ENCODE results near the gene GBGT1. TPM values are rescaled to one million over a fixed set of nuclear protein-coding genes. Genes with fewer than 3 reads are reported as not detected.

Gene GBGT1
- polyA plus RNA-seq, 1 of the 3 experiments (the other 2 are of a cell fraction), result 0.51 TPM

DNA sequence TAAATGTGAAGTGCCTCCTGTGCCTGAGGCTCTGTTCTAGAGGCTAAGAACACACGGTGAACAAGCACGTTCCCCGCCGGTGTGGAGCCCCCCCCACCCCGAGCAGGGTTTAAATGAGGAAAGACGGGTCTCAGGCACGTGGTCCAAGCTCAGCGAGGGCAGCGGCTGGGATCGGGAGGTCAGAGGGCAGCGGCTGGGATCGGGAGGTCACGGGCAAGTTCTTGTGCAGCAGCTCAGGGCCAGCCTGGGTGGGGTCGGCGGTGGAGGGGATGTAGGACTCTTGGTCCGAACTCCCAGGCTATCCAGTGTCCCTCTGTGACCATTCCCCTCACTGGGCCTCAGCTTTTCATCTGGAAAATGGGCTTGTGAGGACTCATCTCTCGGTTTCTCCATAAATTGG is 2.7 kb upstream of the GBGT1 start:
- WGBS (ENCODE audit: low lambda C conversion rate), result 64% methylated on average over 16 of the region's 17 CpGs
- no peaks in the 10 kb centered on the region for H3K36me3 ChIP-seq (replicated peaks in 1 of 2; ENCODE audit: control insufficient read depth in 1 of 2, insufficient read depth in 2 of 2, low read length in 1 of 2)
- no peaks in the 10 kb centered on the region for H3K9me3 ChIP-seq
- no peak overlapping the region for H3K27ac ChIP-seq (ENCODE audit: low read depth in 2 of 2, low read length in 1 of 2)
- ChIA-PET CTCF (interaction anchor here (1.7 to 3.2 kb wide), 2 partner anchors 14 to 20 kb away, joined by 6 to 18 read pairs; no protein-coding TSS in a partner anchor), POLR2A (no interaction called here)
- no peaks in the 10 kb centered on the region for H3K79me2 ChIP-seq (ENCODE audit: insufficient read depth)
- no peak for DNase-seq
- H3K9me2 ChIP-seq, result no peaks in the 10 kb centered on the region
- H3K9ac ChIP-seq, result no peak overlapping the region
- no peaks in the 10 kb centered on the region for H3F3A ChIP-seq (replicated peaks; ENCODE audit: insufficient read depth)
- H3K4me2 ChIP-seq, result no peak overlapping the region
- TF ChIP-seq YY1 (IDR thresholded peaks at IDR 0.05; ENCODE audit: low read depth) (no peak), RAD21 (IDR thresholded peaks at IDR 0.05; ENCODE audit: low read length) (no peak), PBX3 (IDR thresholded peaks at IDR 0.05) (no peak), MAX (IDR thresholded peaks at IDR 0.05; ENCODE audit: low read depth) (no peak), TAF1 (IDR thresholded peaks at IDR 0.05; ENCODE audit: borderline replicate concordance, low read depth, low read length) (no peak), TCF12 (IDR thresholded peaks at IDR 0.05) (no peak), SMC3 (IDR thresholded peaks at IDR 0.05; ENCODE audit: low read depth, low read length) (no peak)
- TF ChIP-seq, protein P1, sequence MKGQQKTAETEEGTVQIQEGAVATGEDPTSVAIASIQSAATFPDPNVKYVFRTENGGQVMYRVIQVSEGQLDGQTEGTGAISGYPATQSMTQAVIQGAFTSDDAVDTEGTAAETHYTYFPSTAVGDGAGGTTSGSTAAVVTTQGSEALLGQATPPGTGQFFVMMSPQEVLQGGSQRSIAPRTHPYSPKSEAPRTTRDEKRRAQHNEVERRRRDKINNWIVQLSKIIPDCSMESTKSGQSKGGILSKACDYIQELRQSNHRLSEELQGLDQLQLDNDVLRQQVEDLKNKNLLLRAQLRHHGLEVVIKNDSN (IDR thresholded peaks at IDR 0.05; ENCODE audit: borderline replicate concordance, low read depth), result no peak
- H3K4me3 ChIP-seq (ENCODE audit: low read depth in 2 of 2, low read length in 1 of 2), result no peak overlapping the region
- H4K20me1 ChIP-seq (ENCODE audit: insufficient read depth), result no peaks in the 10 kb centered on the region
- no peak overlapping the region for H2AFZ ChIP-seq (ENCODE audit: low read depth)
- no peaks in the 10 kb centered on the region for H3K27me3 ChIP-seq (ENCODE audit: insufficient read depth)
- H3K4me1 ChIP-seq (ENCODE audit: control insufficient read depth in 1 of 2, insufficient read depth in 2 of 2, low read depth in 1 of 2, low read length in 1 of 2), result peaks cover 0 to 5% of the 10 kb centered on the region in 2 experiments; a peak in 1 of 4 replicates

DNA sequence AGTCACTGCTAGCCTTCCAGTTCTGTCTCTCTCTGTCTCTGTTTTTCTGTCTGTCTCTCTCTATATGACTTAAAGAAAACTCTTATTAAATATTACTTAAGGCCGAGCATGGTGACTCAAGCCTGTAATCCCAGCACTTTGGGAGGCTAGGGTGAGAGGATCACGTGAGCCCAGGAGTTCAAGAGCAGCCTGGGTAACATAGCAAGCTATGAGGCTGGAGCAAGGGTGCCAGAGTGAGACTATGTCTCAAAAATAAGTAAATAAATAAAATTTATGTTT is 1.7 kb upstream of the GBGT1 start:
- POLR2A ChIA-PET, result no interaction called here
- 71% methylated on average over 2 of the region's 2 CpGs for WGBS (ENCODE audit: low lambda C conversion rate)
- DNase-seq, result no peak
- Histone ChIP-seq H3K4me1 (ENCODE audit: control insufficient read depth in 1 of 2, insufficient read depth in 2 of 2, low read depth in 1 of 2, low read length in 1 of 2) (peaks cover 0 to 5% of the 10 kb centered on the region in 2 experiments; a peak in 1 of 4 replicates), H3K36me3 (replicated peaks in 1 of 2; ENCODE audit: control insufficient read depth in 1 of 2, insufficient read depth in 2 of 2, low read length in 1 of 2) (no peaks in the 10 kb centered on the region), H3K27ac (ENCODE audit: low read depth in 2 of 2, low read length in 1 of 2) (no peak overlapping the region), H3K79me2 (ENCODE audit: insufficient read depth) (no peaks in the 10 kb centered on the region), H3K4me2 (no peak overlapping the region), H3K9ac (no peak overlapping the region), H3K4me3 (ENCODE audit: low read depth in 2 of 2, low read length in 1 of 2) (no peak overlapping the region), H3K27me3 (ENCODE audit: insufficient read depth) (no peaks in the 10 kb centered on the region), H3K9me2 (no peaks in the 10 kb centered on the region), H3K9me3 (no peaks in the 10 kb centered on the region), H4K20me1 (ENCODE audit: insufficient read depth) (no peaks in the 10 kb centered on the region), H2AFZ (ENCODE audit: low read depth) (no peak overlapping the region), H3F3A (replicated peaks; ENCODE audit: insufficient read depth) (no peaks in the 10 kb centered on the region)
- CTCF ChIA-PET, result interaction anchor here (3.2 kb wide), 1 partner anchor 21 kb away, joined by 18 read pairs; no protein-coding TSS in a partner anchor
- TF ChIP-seq MEF2A (IDR thresholded peaks at IDR 0.05; ENCODE audit: borderline replicate concordance, low read depth) (no peak), CHD2 (IDR thresholded peaks at IDR 0.05; ENCODE audit: low read length, partially characterized antibody) (no peak), POLR2AphosphoS5 (IDR thresholded peaks at IDR 0.05; ENCODE audit: low read depth, low read length) (no peak), FOSL2 (IDR thresholded peaks at IDR 0.05; ENCODE audit: borderline replicate concordance, low read depth) (no peak), ZBTB33 (IDR thresholded peaks at IDR 0.05; ENCODE audit: borderline replicate concordance, low read depth) (no peak), TAF1 (IDR thresholded peaks at IDR 0.05; ENCODE audit: borderline replicate concordance, low read depth, low read length) (no peak), RAD21 (IDR thresholded peaks at IDR 0.05; ENCODE audit: low read length) (no peak), GATA2 (CRISPR knock-in tag; IDR thresholded peaks at IDR 0.05) (no peak), FOXM1 (IDR thresholded peaks at IDR 0.05; ENCODE audit: low read depth) (no peak), TCF12 (IDR thresholded peaks at IDR 0.05) (no peak), TEAD4 (IDR thresholded peaks at IDR 0.05; ENCODE audit: borderline replicate concordance, insufficient read depth) (no peak), GABPA (IDR thresholded peaks at IDR 0.05; ENCODE audit: low read depth) (no peak), NRF1 (IDR thresholded peaks at IDR 0.05; ENCODE audit: low read depth, low read length) (no peak), SMC3 (IDR thresholded peaks at IDR 0.05; ENCODE audit: low read depth, low read length) (no peak), YY1 (IDR thresholded peaks at IDR 0.05; ENCODE audit: low read depth) (no peak), PBX3 (IDR thresholded peaks at IDR 0.05) (no peak)
- TF ChIP-seq, protein P2, sequence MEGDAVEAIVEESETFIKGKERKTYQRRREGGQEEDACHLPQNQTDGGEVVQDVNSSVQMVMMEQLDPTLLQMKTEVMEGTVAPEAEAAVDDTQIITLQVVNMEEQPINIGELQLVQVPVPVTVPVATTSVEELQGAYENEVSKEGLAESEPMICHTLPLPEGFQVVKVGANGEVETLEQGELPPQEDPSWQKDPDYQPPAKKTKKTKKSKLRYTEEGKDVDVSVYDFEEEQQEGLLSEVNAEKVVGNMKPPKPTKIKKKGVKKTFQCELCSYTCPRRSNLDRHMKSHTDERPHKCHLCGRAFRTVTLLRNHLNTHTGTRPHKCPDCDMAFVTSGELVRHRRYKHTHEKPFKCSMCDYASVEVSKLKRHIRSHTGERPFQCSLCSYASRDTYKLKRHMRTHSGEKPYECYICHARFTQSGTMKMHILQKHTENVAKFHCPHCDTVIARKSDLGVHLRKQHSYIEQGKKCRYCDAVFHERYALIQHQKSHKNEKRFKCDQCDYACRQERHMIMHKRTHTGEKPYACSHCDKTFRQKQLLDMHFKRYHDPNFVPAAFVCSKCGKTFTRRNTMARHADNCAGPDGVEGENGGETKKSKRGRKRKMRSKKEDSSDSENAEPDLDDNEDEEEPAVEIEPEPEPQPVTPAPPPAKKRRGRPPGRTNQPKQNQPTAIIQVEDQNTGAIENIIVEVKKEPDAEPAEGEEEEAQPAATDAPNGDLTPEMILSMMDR (IDR thresholded peaks at IDR 0.05), result no peak
- TF ChIP-seq, protein P1 (IDR thresholded peaks at IDR 0.05; ENCODE audit: borderline replicate concordance, low read depth), result no peak
